Adipocyte (in vitro differentiated cells): Measurements from ENCODE around the gene NDRG2.
"Not testable (repeated sequence)": the region's sequence is repeated elsewhere in the genome, so short reads cannot be mapped to it uniquely, and the experiment has no call there.

Experiments used
- DNase-seq: peaks from one replicate; pipeline ENCODE4 v3.0.0-alpha.2; 2015; ENCODE audit warnings: low read depth
- H3K27me3 ChIP-seq: replicated peaks from 2 replicates; pipeline ENCODE4 v1.7.0; 2013; ENCODE audit warnings: mild to moderate bottlenecking, low read length, moderate library complexity; ENCODE audit not compliant: control insufficient read depth, insufficient read depth
- H3K36me3 ChIP-seq: 2 replicates; pipeline ENCODE4 v1.7.0; 2013; ENCODE audit warnings: low read length, mild to moderate bottlenecking, moderate library complexity; ENCODE audit not compliant: control insufficient read depth, insufficient read depth, severe bottlenecking
- H3K4me1 ChIP-seq: 2 replicates; pipeline ENCODE4 v1.7.0; 2013; ENCODE audit warnings: mild to moderate bottlenecking, low read length, moderate library complexity; ENCODE audit not compliant: control insufficient read depth, insufficient read depth
- H3K4me3 ChIP-seq: 2 replicates; pipeline ENCODE4 v1.7.0; 2013; ENCODE audit warnings: mild to moderate bottlenecking, low read length, moderate library complexity
- H3K9ac ChIP-seq: 2 replicates; pipeline ENCODE4 v1.7.0; 2013; ENCODE audit warnings: mild to moderate bottlenecking, low read length, moderate library complexity
- H3K9me3 ChIP-seq: 2 replicates; pipeline ENCODE4 v1.7.0; 2013; ENCODE audit warnings: mild to moderate bottlenecking, low read length, moderate library complexity; ENCODE audit not compliant: control insufficient read depth

NDRG2 gene

DNA sequence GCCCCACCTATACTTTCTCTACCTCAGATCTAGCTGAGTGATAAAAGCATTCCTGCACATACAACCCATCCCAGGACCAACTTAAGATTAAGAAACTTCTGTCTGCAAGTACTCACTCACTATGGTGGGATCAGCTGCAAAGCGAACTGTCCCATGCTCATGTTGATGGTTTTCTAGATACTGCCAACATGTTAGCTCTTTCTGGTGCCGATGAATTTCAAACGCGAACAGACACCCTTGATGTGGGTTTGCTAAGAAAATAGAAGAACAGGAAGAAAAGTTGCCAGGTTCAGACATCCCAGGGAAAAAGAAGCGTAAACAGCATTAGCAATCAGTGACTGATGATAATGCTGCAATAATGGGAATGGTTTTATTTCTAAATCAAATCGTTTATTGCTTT, 27.3 kb downstream of the NDRG2 start:
- Histone ChIP-seq H3K9ac (no peak overlapping the region), H3K36me3 (peaks cover 48% of the 10 kb centered on the region), H3K4me1 (peaks cover 16% of the 10 kb centered on the region), H3K27me3 (no peaks in the 10 kb centered on the region), H3K4me3 (no peak overlapping the region), H3K9me3 (no peaks in the 10 kb centered on the region)
- DNase-seq: no peak

DNA sequence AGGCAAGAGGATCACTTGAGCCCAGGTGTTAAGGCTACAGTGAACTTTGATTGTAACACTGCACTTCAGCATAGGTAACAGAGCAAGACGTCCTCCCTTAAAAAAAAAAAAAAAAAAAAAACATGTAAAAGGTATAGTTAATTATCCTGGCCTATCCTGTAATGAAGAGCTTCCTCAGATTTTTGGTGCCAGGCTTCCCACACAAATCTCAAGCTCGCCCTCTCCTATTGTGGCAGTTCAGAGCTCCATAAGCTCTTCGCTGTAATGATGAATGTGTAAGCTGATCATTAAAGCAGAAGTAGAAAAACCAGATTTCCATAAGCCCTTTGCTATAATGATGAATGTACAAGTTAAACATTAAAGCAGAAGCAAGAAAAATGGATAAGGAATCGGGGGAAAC, 27.7 kb downstream of the NDRG2 start:
- H3K9ac ChIP-seq: no peak overlapping the region
- H3K9me3 ChIP-seq: no peaks in the 10 kb centered on the region
- H3K4me1 ChIP-seq: peaks cover 16% of the 10 kb centered on the region
- DNase-seq: no peak
- H3K36me3 ChIP-seq: peaks cover 53% of the 10 kb centered on the region
- no peak overlapping the region for H3K4me3 ChIP-seq
- H3K27me3 ChIP-seq: no peaks in the 10 kb centered on the region

DNA sequence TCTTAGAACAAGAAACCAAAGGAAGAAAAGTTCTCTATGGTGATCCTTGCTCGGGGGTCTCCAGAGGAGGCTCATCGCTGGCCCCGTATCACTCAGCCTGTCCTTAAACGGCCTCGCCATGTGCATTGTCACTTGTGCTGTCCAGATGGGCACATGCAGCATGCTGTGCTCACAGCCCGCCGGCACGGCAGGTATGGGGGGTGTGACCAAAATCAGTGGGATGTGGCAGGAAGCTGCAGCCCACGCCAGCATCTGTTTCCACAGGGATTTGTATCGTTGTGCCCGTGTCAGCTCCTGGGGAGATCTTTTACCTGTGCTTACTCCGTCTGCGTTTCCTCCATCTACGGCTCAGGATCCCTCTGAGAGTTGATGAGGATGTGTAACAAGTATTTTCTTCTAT, 28.3 kb downstream of the NDRG2 start:
- Histone ChIP-seq H3K27me3 (no peaks in the 10 kb centered on the region), H3K9ac (no peak overlapping the region), H3K9me3 (no peaks in the 10 kb centered on the region), H3K4me1 (peaks cover 16% of the 10 kb centered on the region), H3K36me3 (peaks cover 55% of the 10 kb centered on the region), H3K4me3 (no peak overlapping the region)
- no peak for DNase-seq

DNA sequence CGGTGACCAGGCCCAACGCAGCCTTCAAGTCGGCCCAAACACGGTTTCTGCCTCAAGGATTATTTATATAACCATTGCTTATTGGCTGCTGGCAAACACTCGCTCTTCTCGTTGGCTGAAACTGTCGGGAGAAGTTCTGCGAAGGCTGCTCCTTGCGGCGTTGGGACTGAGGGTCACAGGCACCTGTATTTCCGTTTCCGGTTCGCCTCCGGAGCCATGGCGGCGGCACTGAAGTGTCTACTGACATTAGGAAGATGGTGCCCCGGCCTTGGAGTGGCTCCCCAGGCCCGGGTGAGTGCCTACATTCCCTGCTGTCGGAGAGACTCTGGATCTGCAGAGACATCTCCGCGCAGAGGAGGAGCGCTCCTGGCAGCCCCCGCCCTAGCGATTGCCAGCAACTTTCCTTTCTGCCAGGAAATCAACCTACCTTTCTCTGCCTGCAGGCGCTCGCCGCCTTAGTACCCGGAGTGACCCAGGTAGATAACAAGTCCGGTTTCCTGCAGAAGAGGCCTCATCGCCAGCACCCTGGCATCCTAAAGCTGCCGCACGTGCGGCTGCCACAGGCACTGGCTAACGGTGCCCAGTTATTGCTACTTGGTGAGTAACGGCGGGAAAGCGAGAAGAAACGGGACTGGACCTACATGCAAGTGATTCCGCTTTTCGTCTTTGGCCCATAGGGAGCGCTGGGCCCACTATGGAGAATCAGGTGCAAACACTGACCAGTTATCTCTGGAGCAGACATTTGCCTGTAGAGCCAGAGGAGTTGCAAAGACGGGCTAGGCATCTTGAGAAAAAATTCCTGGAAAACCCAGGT, 34.9 kb downstream of the NDRG2 start, which contains the start of gene METTL17:
Gene METTL17 (plus strand): TSS at position 194 of the 814 bp plus-strand sequence. CDS start 23 bp downstream, at position 217.
- H3K9ac ChIP-seq: peak within 1 kb of the TSS; percentile 91
- H3K4me1 ChIP-seq: peaks cover 40% of the 10 kb centered on the region
- no peaks in the 10 kb centered on the region for H3K9me3 ChIP-seq
- peak within 1 kb of the TSS; percentile 94 for H3K4me3 ChIP-seq
- DNase-seq: peak; percentile 98
- H3K27me3 ChIP-seq: no peaks in the 10 kb centered on the region
- H3K36me3 ChIP-seq: peaks cover 28% of the 10 kb centered on the region

DNA sequence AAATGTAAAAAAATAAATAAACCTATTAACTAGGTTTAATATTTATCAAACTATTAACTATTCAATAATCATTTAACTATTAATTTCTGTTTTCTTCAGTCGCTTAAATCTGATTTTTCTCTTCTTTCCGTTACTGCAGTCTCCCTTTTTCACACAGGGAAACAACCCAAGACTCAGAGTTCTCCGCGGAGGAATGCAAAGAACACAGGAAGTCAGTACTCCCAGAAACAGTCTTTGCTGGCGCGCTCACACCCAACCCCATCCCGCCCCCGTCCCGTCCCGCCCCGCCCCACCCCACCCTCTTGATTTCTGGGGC, 35.4 kb downstream of the NDRG2 start:
- DNase-seq: no peak
- Histone ChIP-seq H3K4me1 (peaks cover 44% of the 10 kb centered on the region), H3K36me3 (peaks cover 23% of the 10 kb centered on the region), H3K9ac (peak overlapping the region; percentile 83), H3K9me3 (no peaks in the 10 kb centered on the region), H3K4me3 (peak overlapping the region; percentile 94), H3K27me3 (no peaks in the 10 kb centered on the region)

DNA sequence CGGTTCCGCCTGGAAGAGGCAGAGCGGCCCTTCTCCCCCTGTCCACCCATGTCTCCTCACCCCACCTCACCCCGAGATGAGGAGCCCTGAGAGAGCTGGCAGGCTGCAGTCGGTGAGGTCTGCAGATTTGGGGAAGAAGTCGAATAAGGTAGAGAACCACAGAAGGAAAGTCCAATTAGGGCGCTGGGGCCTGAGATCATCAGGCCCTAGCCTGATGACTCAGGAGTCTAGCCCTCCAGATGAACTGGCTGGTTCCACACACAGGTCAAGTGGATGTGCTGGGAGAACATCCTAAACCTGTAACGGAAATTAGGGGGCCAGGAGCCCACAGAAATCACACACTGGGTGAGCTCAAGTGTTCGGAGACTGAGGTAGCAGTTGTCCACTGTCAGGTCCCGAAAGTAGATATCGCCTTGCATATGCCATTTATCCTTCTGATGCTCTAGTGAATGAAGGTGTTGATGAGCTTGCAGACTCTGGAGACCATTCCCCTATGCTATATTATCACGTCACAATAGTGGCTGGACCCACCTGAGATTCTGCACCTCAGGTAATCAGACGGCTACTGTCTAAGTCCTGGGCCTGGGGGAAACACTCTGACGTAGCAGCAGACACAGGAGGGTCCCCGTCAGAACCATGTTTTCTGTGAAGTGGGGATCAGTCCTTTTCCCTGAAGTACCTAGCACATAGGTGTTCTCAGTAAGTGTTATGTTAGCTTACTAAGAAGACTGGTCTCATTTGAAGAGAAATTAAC, 36.0 kb downstream of the NDRG2 start:
- no peaks in the 10 kb centered on the region for H3K9me3 ChIP-seq
- H3K4me1 ChIP-seq: peaks cover 49% of the 10 kb centered on the region
- H3K4me3 ChIP-seq: peak overlapping the region; percentile 72
- H3K36me3 ChIP-seq: peaks cover 17% of the 10 kb centered on the region
- H3K27me3 ChIP-seq: no peaks in the 10 kb centered on the region
- DNase-seq: no peak
- peak overlapping the region; percentile 83 for H3K9ac ChIP-seq

DNA sequence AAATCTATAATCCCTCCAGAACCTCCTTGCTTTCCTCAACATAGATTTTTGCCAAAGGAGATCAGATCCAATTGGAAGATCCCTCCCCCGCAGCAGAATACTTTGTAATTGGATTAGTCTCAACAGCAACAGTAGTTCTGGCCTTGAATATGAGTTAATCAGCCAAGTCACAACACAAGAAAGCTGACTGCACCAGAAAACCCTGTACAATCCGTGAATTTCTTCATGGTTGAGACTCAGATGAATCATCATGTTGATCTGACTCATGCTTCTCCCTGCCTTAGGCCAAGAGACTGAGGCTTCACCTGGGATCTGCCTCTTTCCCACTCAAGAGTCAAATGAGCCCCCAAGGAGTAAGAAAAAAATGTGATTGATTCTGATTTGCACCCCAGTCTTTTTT, 38.0 kb downstream of the NDRG2 start:
- Histone ChIP-seq H3K4me1 (peaks cover 51% of the 10 kb centered on the region), H3K36me3 (no peaks in the 10 kb centered on the region), H3K9ac (no peak overlapping the region), H3K9me3 (no peaks in the 10 kb centered on the region), H3K27me3 (no peaks in the 10 kb centered on the region), H3K4me3 (no peak overlapping the region)
- peak; percentile 91 for DNase-seq

DNA sequence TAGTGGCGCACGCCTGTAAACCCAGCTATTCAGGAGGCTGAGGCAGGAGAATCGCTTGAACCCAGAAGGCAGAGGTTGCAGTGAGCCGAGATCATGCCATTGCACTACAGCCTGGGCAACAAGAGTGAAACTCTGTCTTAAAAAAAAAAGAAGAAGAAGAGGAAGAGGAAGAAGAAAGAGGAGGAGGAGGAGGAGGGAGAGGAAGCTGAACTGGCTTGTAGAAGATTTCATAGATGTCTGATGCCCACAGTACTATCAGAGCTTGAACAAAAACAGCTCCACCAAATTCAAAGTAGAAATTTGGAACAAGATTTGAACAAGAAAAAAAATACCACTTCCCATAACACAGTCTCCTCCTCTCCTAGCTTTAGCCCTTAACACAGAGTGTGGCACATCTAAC, 39.2 kb downstream of the NDRG2 start:
- H3K4me1 ChIP-seq: peaks cover 44% of the 10 kb centered on the region
- H3K27me3 ChIP-seq, H3K9me3 ChIP-seq, H3K36me3 ChIP-seq, H3K9ac ChIP-seq, DNase-seq, H3K4me3 ChIP-seq: not testable (repeated sequence)

DNA sequence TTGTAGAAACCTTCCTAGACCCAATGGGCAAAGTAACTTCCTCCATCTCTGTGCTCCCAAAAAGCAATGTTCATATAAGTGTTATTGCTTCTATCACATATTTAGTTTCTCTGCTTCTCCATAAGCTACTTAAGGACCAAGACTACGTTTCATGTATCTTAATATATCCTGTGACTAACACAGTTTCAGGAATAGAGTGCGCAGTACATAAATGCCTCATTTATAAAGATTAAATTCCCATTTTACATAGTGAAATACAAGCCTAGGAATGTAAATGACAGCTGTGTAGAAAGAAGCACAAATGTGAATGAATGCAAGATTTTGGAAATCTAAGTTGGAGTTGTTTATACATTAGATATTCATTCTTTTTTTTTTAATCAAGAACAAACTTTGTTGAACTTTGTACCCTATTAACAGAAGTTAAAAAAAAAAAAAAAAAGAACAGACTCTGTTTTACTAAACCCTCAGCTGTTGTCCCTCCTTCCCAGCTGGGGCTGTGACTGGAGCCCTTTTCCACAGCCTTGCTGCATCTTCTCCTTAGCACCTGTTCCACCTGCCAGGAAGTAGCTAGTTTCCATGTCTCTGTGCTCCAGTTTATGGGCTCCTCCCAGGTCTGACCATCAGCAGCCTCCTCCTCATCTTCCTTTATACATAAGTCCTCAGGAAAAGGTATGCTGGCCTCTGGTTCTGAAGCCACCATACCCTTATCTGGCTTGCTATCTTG, 42.1 kb downstream of the NDRG2 start:
- no peak overlapping the region for H3K9ac ChIP-seq

DNA sequence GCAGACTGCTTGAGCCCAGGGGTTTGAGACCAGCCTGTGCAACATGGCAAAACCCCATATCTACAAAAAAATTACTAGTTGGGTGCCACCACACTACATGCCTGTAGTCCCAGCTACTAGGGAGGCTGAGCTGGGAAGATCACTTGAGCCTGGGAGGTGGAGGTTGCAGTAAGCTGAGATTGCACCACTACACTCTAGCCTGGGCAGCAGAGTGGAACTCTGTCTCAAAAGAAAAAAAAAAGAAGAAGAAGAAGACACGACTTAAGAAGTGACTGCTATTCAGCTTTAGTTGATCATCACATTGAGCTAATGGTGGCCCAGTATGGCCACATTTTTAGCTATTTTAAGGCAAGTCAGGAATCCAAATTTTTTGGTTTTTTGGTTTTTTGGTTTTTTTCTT, 44.0 kb downstream of the NDRG2 start:
- H3K9me3 ChIP-seq: no peaks in the 10 kb centered on the region
- DNase-seq: no peak
- no peaks in the 10 kb centered on the region for H3K36me3 ChIP-seq
- H3K4me1 ChIP-seq: peaks cover 15% of the 10 kb centered on the region
- H3K4me3 ChIP-seq: no peak overlapping the region
- no peak overlapping the region for H3K9ac ChIP-seq
- no peaks in the 10 kb centered on the region for H3K27me3 ChIP-seq

More for the DNA sequence above, 42.1 kb downstream of the NDRG2 start:
- no peak overlapping the region for H3K4me3 ChIP-seq
- H3K27me3 ChIP-seq: no peaks in the 10 kb centered on the region
- DNase-seq: no peak
- peaks cover 28% of the 10 kb centered on the region for H3K4me1 ChIP-seq
- H3K36me3 ChIP-seq: no peaks in the 10 kb centered on the region
- H3K9me3 ChIP-seq: no peaks in the 10 kb centered on the region

DNA sequence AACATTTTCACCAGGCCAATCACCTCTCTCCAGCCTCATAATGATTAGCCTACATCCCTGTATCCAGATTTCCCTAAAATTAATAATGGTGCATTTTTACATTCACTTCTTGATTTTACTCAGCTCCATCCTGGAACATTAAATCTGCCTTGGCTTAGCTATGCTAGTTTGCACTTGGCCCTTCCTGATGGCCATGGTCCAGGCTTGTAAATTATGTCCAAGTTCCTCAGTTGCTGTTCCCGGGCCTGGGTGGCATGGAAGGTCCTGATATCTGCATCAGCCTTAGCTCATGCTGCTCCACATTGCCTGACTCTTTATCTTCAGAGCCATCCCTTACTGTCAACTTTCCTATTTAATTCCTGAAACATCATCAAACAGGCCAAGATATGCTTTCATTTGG, 46.2 kb downstream of the NDRG2 start:
- no peaks in the 10 kb centered on the region for H3K9me3 ChIP-seq
- H3K9ac ChIP-seq: no peak overlapping the region
- DNase-seq: no peak
- H3K4me1 ChIP-seq: peaks cover 14% of the 10 kb centered on the region
- no peak overlapping the region for H3K4me3 ChIP-seq
- no peaks in the 10 kb centered on the region for H3K27me3 ChIP-seq
- no peaks in the 10 kb centered on the region for H3K36me3 ChIP-seq
